SHP77 (cell line): ENCODE data around the gene TP53TG3F.
"Not testable (repeated sequence)": the region's sequence is repeated elsewhere in the genome, so short reads cannot be mapped to it uniquely, and the experiment has no call there.

ENCODE experiments used
- DNase-seq, 2 experiments: peaks; one replicate each; lab custom pipeline; 2025; lab: John Stamatoyannopoulos, UW

The TP53TG3F gene, protein sequence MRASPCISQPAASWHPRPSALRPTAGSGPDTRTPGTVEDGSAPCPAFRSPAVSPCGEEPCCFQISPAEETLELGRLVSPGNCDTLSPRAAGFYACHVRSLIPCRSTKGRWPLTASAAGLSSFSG

DNA sequence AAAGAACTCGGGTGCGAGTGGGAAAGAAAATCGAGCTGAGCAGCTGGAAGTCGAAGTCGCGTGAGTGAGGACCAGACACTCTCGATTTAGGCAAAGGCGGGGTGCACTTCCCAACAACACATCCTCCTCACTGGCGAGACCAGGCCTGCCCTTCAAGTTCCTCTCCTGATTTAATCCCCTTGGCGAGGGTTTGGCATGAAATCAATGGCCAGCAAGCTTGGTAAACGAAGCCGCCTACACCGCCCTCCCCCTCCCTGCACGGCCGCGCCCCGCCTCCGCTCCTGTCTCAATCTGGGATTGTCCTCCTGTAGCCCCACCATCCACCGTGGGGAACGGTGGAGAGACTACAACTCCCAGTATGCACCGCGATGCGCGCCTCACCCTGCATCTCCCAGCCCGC lies at the start of gene TP53TG3F:
TP53TG3F (plus strand) TSS at position 301 of the 400 bp plus-strand sequence; CDS start at position 369, 68 bp downstream.
- DNase-seq = not testable (repeated sequence)

GRCh38 chr16:33491611-33492010 lies 32.2 kb downstream of the TP53TG3F start:
- DNase-seq = not testable (repeated sequence)

DNA sequence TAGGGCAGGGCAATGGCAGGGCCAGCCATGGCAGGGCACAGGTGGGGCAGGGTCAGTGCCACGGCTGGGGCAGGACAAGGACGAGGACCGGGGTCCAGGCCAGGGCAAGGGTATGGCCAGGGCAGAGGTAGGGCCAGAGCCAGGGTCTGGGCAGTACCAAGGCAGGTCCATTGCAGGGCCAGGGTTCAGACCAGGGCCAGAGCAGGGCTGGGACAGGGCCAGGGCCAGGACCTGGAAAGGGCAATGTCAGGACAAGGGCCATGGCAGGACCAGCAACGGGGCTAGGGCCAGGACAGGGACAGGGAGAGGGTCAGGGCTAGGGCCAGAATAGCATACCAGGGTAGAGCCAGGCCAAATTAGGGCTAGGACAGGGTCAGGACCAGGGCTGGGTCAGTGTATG lies 47.8 kb downstream of the TP53TG3F start:
- not testable (repeated sequence) for DNase-seq

- not testable (repeated sequence) for DNase-seq
Measured at GRCh38 chr16:33509070-33509469, 49.7 kb downstream of the TP53TG3F start.

DNA sequence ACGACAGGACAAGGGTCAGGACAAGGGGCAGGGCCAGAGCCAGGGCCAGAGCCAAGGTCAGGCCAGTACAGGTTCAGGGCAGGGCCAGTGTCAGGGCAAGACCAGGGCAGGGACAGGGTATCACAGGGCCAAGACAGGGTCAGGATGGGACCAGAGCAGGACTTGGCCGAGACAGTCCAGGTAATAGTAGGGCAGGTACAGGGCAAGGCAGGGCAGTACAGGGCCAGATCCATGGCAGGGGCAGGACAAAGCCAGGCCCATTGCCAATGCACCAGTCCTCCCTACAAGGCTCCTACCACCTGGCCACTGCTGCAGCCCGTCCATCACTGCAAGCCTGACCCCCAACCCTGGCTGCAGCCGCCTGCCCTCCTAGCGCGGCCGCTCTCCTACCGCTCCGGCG lies 50.5 kb downstream of the TP53TG3F start:
- DNase-seq = not testable (repeated sequence)
